Measurements from ENCODE around the gene TGFBRAP1.
A peak's percentile ranks its signal among the peaks of the same experiment; 100 is the strongest.

The TGFBRAP1 gene

DNA sequence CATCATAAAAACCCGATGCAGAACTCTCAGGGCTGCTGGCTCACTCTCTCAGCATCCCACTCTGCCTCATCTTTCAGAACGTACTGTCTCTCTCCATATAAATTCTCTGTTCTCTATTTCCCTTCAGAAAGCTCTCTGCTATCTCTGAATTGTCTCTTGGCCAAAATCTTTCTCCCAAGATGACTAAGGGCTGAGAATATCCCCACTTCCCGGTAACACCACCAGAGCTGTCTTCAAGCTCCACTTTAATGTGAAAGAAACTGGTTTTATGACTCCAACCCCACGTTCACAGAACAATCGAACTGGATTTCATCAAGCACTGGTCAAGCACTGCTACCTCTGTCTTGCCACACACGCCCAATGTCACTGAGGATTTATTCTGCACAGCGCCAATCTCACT, 22.4 kb downstream of the TGFBRAP1 start:
- no peak overlapping the region for H3K4me3 ChIP-seq (ENCODE audit: low read length)
- DNase-seq (ENCODE audit: low read depth): no peak
- TF ChIP-seq, protein P1, sequence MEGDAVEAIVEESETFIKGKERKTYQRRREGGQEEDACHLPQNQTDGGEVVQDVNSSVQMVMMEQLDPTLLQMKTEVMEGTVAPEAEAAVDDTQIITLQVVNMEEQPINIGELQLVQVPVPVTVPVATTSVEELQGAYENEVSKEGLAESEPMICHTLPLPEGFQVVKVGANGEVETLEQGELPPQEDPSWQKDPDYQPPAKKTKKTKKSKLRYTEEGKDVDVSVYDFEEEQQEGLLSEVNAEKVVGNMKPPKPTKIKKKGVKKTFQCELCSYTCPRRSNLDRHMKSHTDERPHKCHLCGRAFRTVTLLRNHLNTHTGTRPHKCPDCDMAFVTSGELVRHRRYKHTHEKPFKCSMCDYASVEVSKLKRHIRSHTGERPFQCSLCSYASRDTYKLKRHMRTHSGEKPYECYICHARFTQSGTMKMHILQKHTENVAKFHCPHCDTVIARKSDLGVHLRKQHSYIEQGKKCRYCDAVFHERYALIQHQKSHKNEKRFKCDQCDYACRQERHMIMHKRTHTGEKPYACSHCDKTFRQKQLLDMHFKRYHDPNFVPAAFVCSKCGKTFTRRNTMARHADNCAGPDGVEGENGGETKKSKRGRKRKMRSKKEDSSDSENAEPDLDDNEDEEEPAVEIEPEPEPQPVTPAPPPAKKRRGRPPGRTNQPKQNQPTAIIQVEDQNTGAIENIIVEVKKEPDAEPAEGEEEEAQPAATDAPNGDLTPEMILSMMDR (IDR thresholded peaks at IDR 0.05; ENCODE audit: insufficient read depth, low read depth, low read length, missing control alignments): no peak

DNA sequence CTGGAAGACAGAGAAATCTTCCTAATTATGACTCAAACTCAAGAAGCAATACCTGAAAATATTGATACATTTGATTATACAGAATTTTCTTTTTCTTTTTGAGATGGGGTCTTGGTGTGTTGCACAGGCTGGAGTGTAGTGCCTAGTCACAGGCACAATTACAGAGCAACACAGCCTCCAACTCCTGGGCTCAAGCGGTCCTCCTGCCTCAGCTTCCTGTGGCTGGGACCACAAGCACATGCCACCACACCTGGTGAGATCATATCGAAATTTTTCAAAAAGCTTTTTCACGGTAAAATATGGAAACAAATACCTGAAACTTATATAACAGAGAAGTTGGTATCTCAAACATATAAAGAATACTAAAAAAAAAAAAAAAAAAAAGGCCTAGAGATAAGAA, 27.9 kb downstream of the TGFBRAP1 start:
- DNase-seq (ENCODE audit: low read depth): no peak
- H3K4me3 ChIP-seq (ENCODE audit: low read length): no peak overlapping the region
- TF ChIP-seq, protein P1 (IDR thresholded peaks at IDR 0.05; ENCODE audit: insufficient read depth, low read depth, low read length, missing control alignments): no peak

DNA sequence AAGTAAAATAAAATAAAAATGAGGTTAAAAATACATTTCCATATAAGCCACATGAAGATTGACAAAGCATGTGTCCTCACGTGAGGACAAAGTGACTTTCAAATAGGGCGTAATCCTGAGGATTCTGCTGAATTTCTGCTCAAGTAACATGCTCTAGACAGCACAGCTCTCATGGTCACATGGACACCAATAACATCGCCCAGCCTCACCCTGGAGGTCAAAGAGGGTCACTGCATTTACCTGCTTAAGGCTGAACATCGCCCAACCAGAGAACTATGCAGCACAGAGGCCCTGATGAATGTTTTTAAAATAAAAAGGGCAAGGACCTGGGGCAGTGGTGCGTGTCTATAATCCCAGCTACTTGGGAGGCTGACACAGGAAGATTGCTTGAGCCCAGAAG, 30.2 kb downstream of the TGFBRAP1 start:
- TF ChIP-seq, protein P1 (IDR thresholded peaks at IDR 0.05; ENCODE audit: insufficient read depth, low read depth, low read length, missing control alignments): peak; percentile 11
- no peak overlapping the region for H3K4me3 ChIP-seq (ENCODE audit: low read length)
- DNase-seq (ENCODE audit: low read depth): no peak

DNA sequence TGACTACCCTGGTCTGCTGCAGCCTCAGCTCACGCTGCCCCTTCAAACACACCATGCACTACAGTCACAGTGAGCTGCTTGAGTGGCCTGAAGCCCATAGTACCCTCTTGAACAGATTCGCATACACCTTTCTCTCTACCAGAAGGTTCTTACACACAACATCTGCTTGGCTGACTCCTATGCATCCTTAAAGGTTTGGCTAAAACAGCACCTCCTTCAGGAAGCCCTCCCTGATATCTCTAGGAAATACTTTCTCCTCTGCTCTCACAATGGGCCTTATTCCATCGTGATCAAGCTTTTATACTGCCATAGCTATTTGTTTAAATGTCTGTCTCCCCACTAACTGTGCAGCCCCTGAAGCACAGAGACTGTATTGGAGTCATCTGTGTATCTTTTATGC, 31.5 kb downstream of the TGFBRAP1 start:
- no peak overlapping the region for H3K4me3 ChIP-seq (ENCODE audit: low read length)
- no peak for DNase-seq (ENCODE audit: low read depth)
- TF ChIP-seq, protein P1 (IDR thresholded peaks at IDR 0.05; ENCODE audit: insufficient read depth, low read depth, low read length, missing control alignments): no peak

DNA sequence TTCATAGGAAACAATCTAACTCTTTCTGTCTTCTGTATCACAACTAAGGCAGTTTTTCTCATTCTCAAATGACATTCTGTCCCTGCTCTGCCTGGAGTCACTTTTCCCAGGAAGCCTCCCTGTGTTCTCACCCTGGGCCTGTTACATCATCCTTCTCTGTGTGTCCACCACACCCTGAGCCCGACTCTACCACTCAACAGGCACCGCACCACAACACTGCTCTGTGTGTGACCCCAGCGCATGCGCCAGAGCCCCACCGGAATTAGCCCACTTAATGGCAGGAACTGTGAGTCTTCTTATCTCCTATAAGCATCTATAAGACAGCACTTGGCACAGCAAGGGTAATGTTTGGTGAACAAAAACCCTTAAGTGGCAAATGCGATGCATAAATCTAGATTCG, 32.3 kb downstream of the TGFBRAP1 start:
- H3K4me3 ChIP-seq (ENCODE audit: low read length): no peak overlapping the region
- TF ChIP-seq, protein P1 (IDR thresholded peaks at IDR 0.05; ENCODE audit: insufficient read depth, low read depth, low read length, missing control alignments): no peak
- DNase-seq (ENCODE audit: low read depth): no peak

DNA sequence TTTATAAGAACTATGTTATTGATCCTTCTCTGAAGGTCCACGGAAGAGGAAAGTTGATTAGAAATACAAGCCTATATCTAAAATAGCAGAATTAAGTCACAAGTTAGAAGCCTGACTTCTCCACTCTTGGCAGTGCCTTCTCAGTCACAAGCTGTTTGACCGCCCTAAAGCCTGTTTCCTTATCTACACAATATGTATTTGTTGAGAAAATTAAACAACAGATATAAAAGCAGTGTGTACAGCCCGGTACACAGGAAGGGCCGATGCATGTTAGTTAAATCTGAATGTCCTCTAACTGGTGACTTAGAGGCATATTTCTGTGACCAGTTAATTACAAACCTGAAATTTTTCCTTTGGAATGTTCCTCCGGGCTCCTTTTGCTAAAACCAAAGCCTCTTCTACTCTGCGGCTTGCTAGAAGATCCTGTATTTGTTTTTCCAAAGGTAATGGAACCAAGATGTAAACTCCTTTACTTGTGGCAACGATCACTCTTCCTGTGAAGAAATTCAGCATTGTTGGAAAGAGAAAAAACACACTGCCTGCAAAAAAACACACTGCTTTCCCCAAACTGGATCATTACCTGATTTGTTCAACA, 33.4 kb downstream of the TGFBRAP1 start:
- TF ChIP-seq, protein P1 (IDR thresholded peaks at IDR 0.05; ENCODE audit: insufficient read depth, low read depth, low read length, missing control alignments): no peak
- H3K4me3 ChIP-seq (ENCODE audit: low read length): no peak overlapping the region
- DNase-seq (ENCODE audit: low read depth): no peak

DNA sequence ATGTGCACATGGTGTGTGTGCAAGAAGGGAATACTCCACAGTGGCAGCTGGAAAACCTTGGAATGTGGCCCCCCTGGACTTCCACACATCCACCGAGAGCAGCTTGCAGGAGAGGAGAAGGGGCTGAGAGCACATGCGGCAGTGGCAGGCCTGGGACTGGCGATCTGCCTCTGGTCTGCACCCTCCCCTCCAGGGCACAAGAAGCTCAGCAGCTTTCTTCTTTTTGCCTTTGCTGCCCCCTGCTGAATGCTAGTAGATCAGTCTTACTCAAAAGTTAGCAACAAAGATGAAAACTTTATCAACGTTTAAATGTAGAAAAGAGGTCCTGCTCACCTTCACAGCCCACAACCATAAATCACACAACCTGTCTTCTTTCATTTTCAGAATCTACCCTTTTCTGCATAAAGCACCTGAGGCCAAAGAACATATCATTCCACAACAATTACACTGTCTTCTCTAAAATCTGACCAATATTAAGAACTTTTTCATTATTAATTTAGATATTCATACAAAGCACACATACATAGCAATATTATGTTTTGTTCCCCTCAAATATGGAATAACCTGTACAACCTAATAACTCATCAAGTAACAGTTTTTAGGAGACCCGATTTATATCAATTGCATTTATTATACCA, 34.6 kb downstream of the TGFBRAP1 start:
- no peak overlapping the region for H3K4me3 ChIP-seq (ENCODE audit: low read length)
- DNase-seq (ENCODE audit: low read depth): peak; percentile 73
- TF ChIP-seq, protein P1 (IDR thresholded peaks at IDR 0.05; ENCODE audit: insufficient read depth, low read depth, low read length, missing control alignments): peak; percentile 73

Data from epithelial cell of esophagus (primary cell).